Spleen (tissue), 11 donors: ENCODE results near the gene NT5C. TPM values are rescaled to one million over a fixed set of nuclear protein-coding genes. Genes with fewer than 3 reads are reported as not detected.
"Not testable (repeated sequence)": the region's sequence is repeated elsewhere in the genome, so short reads cannot be mapped to it uniquely, and the experiment has no call there.

Experiments used
- DNase-seq: peaks from one replicate; pipeline ENCODE4 v3.0.0-alpha.2; 2020
- H3K27ac ChIP-seq, 8 donors: fragments of 200-600 bp; sonication (generic) in 7 of 8; 1 replicate in 4 of 8; 2 replicates in 4 of 8; pipeline versions ENCODE4 v1.5.0 to v1.8.0; 2016 to 2021; ENCODE audit warnings: inconsistent platforms in 4 of 8, mild to moderate bottlenecking in 4 of 8, moderate library complexity in 1 of 8
- H3K27me3 ChIP-seq, 7 donors: fragments of 200-600 bp; sonication (generic) in 6 of 7; replicated peaks in 1 of 7; 1 replicate in 4 of 7; 2 replicates in 3 of 7; pipeline versions ENCODE4 v1.5.0 to v1.8.0; 2016 to 2021; ENCODE audit warnings: inconsistent platforms in 3 of 7, mild to moderate bottlenecking in 1 of 7
- H3K36me3 ChIP-seq, 6 donors: fragments of 200-600 bp; sonication (generic) in 5 of 6; 1 replicate in 4 of 6; 2 replicates in 2 of 6; pipeline versions ENCODE4 v1.5.0 to v1.8.0; 2016 to 2021; ENCODE audit warnings: inconsistent platforms in 2 of 6
- H3K4me1 ChIP-seq, 6 donors: fragments of 200-600 bp; sonication (generic) in 5 of 6; 1 replicate in 3 of 6; 2 replicates in 3 of 6; pipeline versions ENCODE4 v1.5.0 to v1.8.0; 2016 to 2021; ENCODE audit warnings: inconsistent platforms in 3 of 6
- H3K4me3 ChIP-seq, 8 donors: fragments of 200-600 bp; sonication (generic) in 7 of 8; 1 replicate in 4 of 8; 2 replicates in 4 of 8; pipeline versions ENCODE4 v1.5.0 to v1.8.0; 2016 to 2021; ENCODE audit warnings: inconsistent platforms in 4 of 8, mild to moderate bottlenecking in 4 of 8, moderate library complexity in 2 of 8
- H3K9me3 ChIP-seq, 8 donors: fragments of 200-600 bp; sonication (generic) in 7 of 8; 1 replicate in 4 of 8; 2 replicates in 4 of 8; pipeline versions ENCODE4 v1.5.0 to v1.8.0; 2016 to 2021; ENCODE audit warnings: inconsistent platforms in 4 of 8
- POLR2A ChIP-seq, 3 donors: fragments of 450-650 bp; IDR thresholded peaks; one replicate each; pipeline ENCODE4 v1.5.1; 2017; ENCODE audit warnings: antibody characterized with exemption in 3 of 3, mild to moderate bottlenecking in 1 of 3
- POLR2AphosphoS5 ChIP-seq, 3 donors: sonication (generic); formaldehyde crosslinking; IDR thresholded peaks; one replicate each; pipeline ENCODE4 v1.5.1; 2017; ENCODE audit warnings: antibody characterized with exemption in 3 of 3
- WGBS, 5 donors: extraction: QIAGEN DNeasy Blood & Tissue Kit in 3 of 5; methylation state at CpG; one replicate each; pipeline versions ENCODE4 v1.1.5 to v1.1.7; 2013 to 2018; 5-methylcytosine and 5-hydroxymethylcytosine counted together
- intact Hi-C: fragments of 100-400 bp; cut with DNase I; formaldehyde crosslinking; loops from one replicate; pipeline ENCODE4 v1.15.0; 2023; ENCODE audit warnings: low total_unique reads
- polyA plus RNA-seq, 3 donors: library from polyadenylated mRNA; stranded (reverse); fragments of 200-250 nt; gene quantifications; one replicate each; pipeline ENCODE4 v1.2.1, GENCODE V29; 2013
- total RNA-seq, 7 donors: library from RNA; depleted of rRNA in 3 of 7; stranded (reverse); fragments of >200 nt in 3 of 7; fragmentation: NEBNext Ultra II Directional in 4 of 7; extraction: Animal tissue kit (Norgen Biotek cat#: 25700) in 4 of 7; gene quantifications; one replicate each; pipeline versions ENCODE4 v1.1.0 to v1.2.1, GENCODE V29; 2016 to 2021
- TF ChIP-seq, protein P1 (sequence below), 11 experiments: fragments of 200-600 bp in 7 of 11; fragments of 450-650 bp in 4 of 11; sonication (generic) in 4 of 11; IDR thresholded peaks in 8 of 11; conservative IDR thresholded peaks in 3 of 11; 1 replicate in 7 of 11; 2 replicates in 4 of 11; pipeline versions ENCODE4 v1.4.0 to v1.8.0; 2016 to 2021; ENCODE audit warnings: antibody characterized with exemption in 11 of 11, inconsistent platforms in 4 of 11, mild to moderate bottlenecking in 1 of 11
- donor health status: healthy with polysubstance abuse.
- donor health status: DM: no; HTN: no; CAD: no; lungs with moderate emphysema.
- donor health status: DM: no; HTN: no; CAD: no.
- donor health status: Bipolar disorder and iron deficiency.
- donor health status: healthy.
- donor health status: DM: no; HTN: no; CAD: no.
- donor health status: DM: yes; HTN: yes; CAD: no.

Gene NT5C
- total and polyA plus RNA-seq, 10 donors = 48.2 to 145 (median 65.8) TPM

DNA sequence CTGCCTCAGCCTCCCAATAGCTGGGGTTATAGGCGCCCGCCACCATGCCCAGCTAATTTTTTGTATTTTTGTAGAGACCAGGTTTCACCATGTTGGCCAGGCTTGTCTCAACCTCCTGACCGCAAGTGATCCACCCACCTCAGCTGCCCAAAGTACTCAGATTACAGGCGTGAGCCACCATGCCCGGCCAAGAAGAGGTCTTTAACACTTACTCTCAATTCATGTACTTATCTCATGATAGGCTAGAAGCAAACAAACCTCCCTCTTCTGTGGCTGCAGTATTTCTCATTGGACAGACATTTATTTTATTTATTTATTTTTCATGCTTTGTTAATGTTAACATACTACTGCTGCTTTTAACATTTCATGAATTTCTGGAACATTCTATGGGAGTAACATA lies 7.0 kb upstream of the NT5C start:
- Histone ChIP-seq H3K4me3 (no peak overlapping the region), H3K36me3 (peaks cover 0 to 82% (median 10%) of the 10 kb centered on the region in 6 donors), H3K27ac (no peak overlapping the region), H3K27me3 (no peaks in the 10 kb centered on the region), H3K9me3 (no peaks in the 10 kb centered on the region), H3K4me1 (peaks cover 0 to 18% (median 15%) of the 10 kb centered on the region in 6 donors)
- WGBS, 5 donors = 95 to 98% (median 95%) methylated on average over 5 of the region's 5 CpGs
- TF ChIP-seq, protein P1, sequence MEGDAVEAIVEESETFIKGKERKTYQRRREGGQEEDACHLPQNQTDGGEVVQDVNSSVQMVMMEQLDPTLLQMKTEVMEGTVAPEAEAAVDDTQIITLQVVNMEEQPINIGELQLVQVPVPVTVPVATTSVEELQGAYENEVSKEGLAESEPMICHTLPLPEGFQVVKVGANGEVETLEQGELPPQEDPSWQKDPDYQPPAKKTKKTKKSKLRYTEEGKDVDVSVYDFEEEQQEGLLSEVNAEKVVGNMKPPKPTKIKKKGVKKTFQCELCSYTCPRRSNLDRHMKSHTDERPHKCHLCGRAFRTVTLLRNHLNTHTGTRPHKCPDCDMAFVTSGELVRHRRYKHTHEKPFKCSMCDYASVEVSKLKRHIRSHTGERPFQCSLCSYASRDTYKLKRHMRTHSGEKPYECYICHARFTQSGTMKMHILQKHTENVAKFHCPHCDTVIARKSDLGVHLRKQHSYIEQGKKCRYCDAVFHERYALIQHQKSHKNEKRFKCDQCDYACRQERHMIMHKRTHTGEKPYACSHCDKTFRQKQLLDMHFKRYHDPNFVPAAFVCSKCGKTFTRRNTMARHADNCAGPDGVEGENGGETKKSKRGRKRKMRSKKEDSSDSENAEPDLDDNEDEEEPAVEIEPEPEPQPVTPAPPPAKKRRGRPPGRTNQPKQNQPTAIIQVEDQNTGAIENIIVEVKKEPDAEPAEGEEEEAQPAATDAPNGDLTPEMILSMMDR (IDR thresholded peaks at IDR 0.05 in 8 of 11, conservative IDR thresholded peaks at IDR 0.05 in 3 of 11) = no peak
- TF ChIP-seq POLR2A (IDR thresholded peaks at IDR 0.05) = no peak
- TF ChIP-seq POLR2AphosphoS5 (IDR thresholded peaks at IDR 0.05) = no peak
- intact Hi-C loops = no loop called here
- peak; percentile 12 for DNase-seq

DNA sequence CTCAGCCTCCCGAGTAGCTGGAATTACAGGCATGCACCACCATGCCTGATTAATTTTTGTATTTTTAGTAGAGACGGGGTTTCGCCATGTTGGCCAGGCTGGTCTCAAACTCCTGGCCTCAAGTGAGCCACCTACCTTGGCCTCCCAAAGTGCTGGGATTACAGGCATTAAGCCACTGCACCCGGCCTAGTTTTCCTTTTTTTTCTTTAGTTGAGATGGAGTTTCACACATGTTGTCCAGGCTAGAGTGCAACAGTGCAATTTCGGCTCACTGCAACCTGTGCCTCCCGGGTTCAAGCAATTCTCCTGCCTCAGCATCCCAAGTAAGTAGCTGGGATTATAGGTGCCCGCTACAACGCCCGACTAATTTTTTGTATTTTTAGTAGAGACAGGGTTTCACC lies 6.2 kb upstream of the NT5C start:
- H3K27me3 ChIP-seq, H3K9me3 ChIP-seq, DNase-seq, H3K4me3 ChIP-seq, intact Hi-C loops, H3K27ac ChIP-seq: not testable (repeated sequence)
- Histone ChIP-seq H3K4me1 (peaks cover 0 to 22% (median 16%) of the 10 kb centered on the region in 6 donors), H3K36me3 (peaks cover 0 to 74% (median 6%) of the 10 kb centered on the region in 6 donors)
- 92 to 99% (median 96%) methylated on average over 9 of the region's 9 CpGs for WGBS, 5 donors

DNA sequence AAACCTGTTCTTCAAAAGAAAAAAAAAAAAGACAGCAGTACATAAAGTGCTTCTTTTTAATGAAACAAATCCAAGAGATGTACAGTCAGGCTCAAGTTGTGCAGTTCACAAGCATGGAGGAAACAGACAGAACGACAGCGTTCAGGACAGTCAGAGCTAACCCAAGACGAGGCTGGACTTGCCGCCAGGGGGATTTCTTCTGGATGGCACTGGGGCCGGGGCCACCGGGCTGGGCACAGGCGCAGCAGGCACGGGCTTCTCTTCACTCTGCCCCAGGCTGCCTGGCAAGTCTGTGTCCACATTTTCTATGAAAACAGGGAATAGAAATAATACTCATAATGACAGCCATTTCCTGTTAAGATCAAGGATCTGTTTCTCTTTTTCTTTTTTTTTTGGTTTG lies 4.4 kb upstream of the NT5C start:
- H3K36me3 ChIP-seq = peaks cover 0 to 57% (median 6%) of the 10 kb centered on the region in 6 donors
- intact Hi-C loops = no loop called here
- H3K4me3 ChIP-seq = no peak overlapping the region
- peaks cover 3 to 30% (median 19%) of the 10 kb centered on the region in 6 donors for H3K4me1 ChIP-seq
- 82 to 93% (median 92%) methylated on average over 8 of the region's 8 CpGs for WGBS, 5 donors
- no peak overlapping the region for H3K27ac ChIP-seq
- DNase-seq = peak; percentile 36
- no peaks in the 10 kb centered on the region for H3K9me3 ChIP-seq
- H3K27me3 ChIP-seq = no peaks in the 10 kb centered on the region
- TF ChIP-seq, protein P1 (IDR thresholded peaks at IDR 0.05 in 8 of 11, conservative IDR thresholded peaks at IDR 0.05 in 3 of 11) = no peak
- TF ChIP-seq POLR2A (IDR thresholded peaks at IDR 0.05) (no peak), POLR2AphosphoS5 (IDR thresholded peaks at IDR 0.05) (no peak)

DNA sequence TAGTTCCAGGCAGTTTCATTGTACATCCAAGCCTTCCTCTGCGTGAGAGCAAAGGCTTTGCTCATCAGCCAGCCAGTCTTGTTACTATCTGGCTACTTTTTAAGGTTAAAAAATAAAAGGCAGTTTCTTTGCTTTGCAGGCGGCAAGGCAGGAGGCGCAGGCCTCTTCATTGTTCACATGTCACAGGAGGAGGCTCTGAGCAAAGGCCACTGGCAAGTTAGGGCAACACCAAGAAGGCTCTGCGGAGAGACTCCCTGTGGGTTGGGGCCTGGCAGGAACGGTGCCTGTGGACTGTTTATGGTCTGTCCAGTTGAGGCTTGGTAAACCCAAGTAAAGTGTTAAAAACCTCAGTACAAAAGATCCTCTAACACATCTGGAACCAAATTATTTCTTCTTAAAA lies 3.9 kb upstream of the NT5C start:
- Histone ChIP-seq H3K36me3 (peaks cover 0 to 53% (median 6%) of the 10 kb centered on the region in 6 donors), H3K4me1 (peaks cover 7 to 30% (median 19%) of the 10 kb centered on the region in 6 donors), H3K27me3 (no peaks in the 10 kb centered on the region), H3K4me3 (no peak overlapping the region), H3K9me3 (no peaks in the 10 kb centered on the region), H3K27ac (no peak overlapping the region)
- TF ChIP-seq, protein P1 (IDR thresholded peaks at IDR 0.05 in 8 of 11, conservative IDR thresholded peaks at IDR 0.05 in 3 of 11) = no peak
- TF ChIP-seq POLR2AphosphoS5 (IDR thresholded peaks at IDR 0.05) = no peak
- no peak for TF ChIP-seq POLR2A (IDR thresholded peaks at IDR 0.05)
- 89 to 97% (median 92%) methylated on average over 5 of the region's 5 CpGs for WGBS, 5 donors
- peak; percentile 52 for DNase-seq
- intact Hi-C loops = no loop called here

DNA sequence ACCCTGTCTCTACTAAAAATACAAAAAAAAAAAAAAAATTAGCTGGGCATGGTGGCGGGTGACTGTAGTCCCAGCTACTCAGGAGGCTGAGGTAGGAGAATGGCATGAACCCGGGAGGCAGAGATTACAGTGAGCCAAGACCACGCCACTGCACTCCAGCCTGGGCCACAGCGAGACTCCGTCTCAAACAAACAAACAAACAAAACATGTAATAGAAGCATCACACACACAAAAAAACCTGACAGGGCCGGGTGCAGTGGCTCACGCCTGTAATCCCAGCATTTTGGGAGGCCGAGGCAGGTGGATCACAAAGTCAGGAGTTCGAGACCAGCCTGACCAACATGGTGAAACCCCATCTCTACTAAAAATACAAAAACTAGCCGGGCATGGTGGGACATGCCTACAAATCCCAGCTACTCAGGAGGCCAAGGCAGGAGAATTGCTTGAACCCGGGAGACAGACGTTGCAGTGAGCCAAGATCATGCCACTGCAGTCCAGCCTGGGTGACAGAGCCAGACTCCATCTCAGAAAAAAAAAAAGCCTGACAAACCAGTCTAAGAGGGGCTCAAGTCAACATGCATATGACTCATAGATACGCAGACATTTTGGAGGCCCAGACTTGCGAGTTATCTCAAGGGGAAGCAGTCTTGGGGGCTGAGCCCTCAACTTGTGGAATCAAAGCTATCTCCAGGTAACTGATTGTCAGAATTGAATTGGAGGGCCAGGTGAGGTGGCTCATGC lies 2.2 kb upstream of the NT5C start:
- Histone ChIP-seq H3K4me1 (peaks cover 11 to 41% (median 27%) of the 10 kb centered on the region in 6 donors), H3K36me3 (peaks cover 0 to 54% (median 22%) of the 10 kb centered on the region in 6 donors)
- DNase-seq = peak; percentile 25
- intact Hi-C loops, H3K4me3 ChIP-seq, H3K27ac ChIP-seq, H3K27me3 ChIP-seq, H3K9me3 ChIP-seq: not testable (repeated sequence)
- WGBS, 5 donors = 93 to 95% (median 95%) methylated on average over 14 of the region's 14 CpGs
